ENCODE data around the gene SAAL1.

DNA sequence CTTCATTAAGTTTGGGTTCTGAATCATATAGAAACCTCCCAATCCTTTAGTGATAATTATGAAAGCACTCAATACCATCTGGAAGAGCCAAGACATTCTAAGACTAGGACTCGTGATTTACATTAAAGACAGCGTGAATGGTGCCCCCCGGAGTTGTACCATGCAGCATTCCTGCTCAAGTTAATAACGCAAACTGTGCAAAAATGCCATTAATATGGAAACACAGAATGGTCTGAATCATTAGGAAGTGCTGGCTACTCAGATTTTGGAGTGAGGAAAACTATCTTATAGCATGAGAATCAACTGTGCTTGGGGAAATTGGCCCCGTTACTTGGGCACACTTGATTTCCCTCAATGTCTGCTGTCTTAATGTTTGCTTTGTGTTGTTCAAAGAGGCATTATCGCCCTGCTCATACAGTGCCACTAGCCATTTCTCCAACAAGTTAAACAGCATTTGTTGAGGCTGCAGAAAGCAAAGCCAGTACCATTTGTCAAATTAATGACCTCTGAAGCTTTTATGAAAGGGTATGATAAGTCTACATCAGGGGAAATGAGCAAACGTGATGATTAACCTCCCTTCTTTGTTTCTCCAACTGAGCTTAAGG, 41.3 kb downstream of the SAAL1 start:
- TF ChIP-seq YY1 (IDR thresholded peaks at IDR 0.05; ENCODE audit: insufficient read depth, insufficient read length): no peak
- TF ChIP-seq ZNF274 (IDR thresholded peaks at IDR 0.05; ENCODE audit: low read depth, low read length): no peak
- TF ChIP-seq SUZ12 (IDR thresholded peaks at IDR 0.05; ENCODE audit: extremely low read depth, insufficient read depth, insufficient read length): no peak

Data from NT2/D1 (cell line).